Measurements from ENCODE around the gene TMEM131L. TPM values are rescaled to one million over a fixed set of nuclear protein-coding genes. Genes with fewer than 3 reads are reported as not detected.

TMEM131L gene
- total and polyA plus RNA-seq, 7 donors: 0.60 to 27.2 (median 12.1) TPM

DNA sequence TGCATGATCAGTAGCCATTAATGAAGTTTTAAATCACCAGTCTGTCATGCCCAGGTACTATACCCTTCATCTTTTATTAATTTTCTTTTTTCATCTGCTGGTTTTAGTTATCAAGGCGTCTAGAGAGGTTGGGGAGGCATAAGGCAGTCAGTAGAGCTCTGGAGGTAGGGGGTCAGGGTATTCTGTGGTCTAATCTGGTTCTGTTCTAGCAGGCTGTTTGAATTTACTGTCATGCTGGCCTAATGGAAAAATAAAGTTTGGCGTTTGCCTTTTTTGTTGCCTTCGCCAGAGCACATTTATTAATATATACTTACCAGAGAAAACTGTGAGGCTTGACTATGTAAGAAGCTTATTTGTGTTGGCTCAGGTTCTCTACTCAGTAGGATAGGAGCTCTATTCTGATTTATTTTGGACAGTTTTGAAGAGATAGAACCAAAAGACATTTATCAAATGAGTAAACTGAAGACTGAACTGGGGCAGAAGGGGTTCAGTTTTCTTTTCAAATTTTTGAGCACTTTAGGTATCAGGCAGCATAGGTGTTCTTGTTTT, 46.9 kb downstream of the TMEM131L start:
- H3K4me3 ChIP-seq: no peak overlapping the region
- WGBS, 2 donors: 83 to 89% methylated on average over 3 of the region's 3 CpGs
- peaks cover 0 to 6% (median 0%) of the 10 kb centered on the region in 4 donors for H3K36me3 ChIP-seq
- no peaks in the 10 kb centered on the region for H3K9me3 ChIP-seq
- TF ChIP-seq EP300 (IDR thresholded peaks at IDR 0.05): no peak
- TF ChIP-seq POLR2A (IDR thresholded peaks at IDR 0.05): no peak
- no peak for TF ChIP-seq CTCF (IDR thresholded peaks at IDR 0.05)
- no peak for TF ChIP-seq POLR2AphosphoS5 (IDR thresholded peaks at IDR 0.05)
- intact Hi-C loops (cut with DNase I): no loop called here
- no peaks in the 10 kb centered on the region for H3K27me3 ChIP-seq
- no peak for DNase-seq
- peak overlapping the region in 3 of 4 donors; percentile 11 to 58 (median 21) for H3K27ac ChIP-seq
- peaks cover 0 to 25% (median 17%) of the 10 kb centered on the region in 4 donors for H3K4me1 ChIP-seq

- Histone ChIP-seq H3K27ac (peak overlapping the region in 3 of 4 donors; percentile 11 to 58 (median 21)), H3K36me3 (peaks cover 0 to 6% (median 0%) of the 10 kb centered on the region in 4 donors), H3K27me3 (no peaks in the 10 kb centered on the region), H3K4me1 (peaks cover 0 to 25% (median 18%) of the 10 kb centered on the region in 4 donors), H3K9me3 (no peaks in the 10 kb centered on the region), H3K4me3 (no peak overlapping the region)
- no peak for TF ChIP-seq CTCF (IDR thresholded peaks at IDR 0.05)
- no peak for TF ChIP-seq POLR2A (IDR thresholded peaks at IDR 0.05)
- no peak for TF ChIP-seq POLR2AphosphoS5 (IDR thresholded peaks at IDR 0.05)
- no peak for TF ChIP-seq EP300 (IDR thresholded peaks at IDR 0.05)
- intact Hi-C loops (cut with DNase I): no loop called here
- DNase-seq: no peak
- 74 to 80% methylated on average over 1 of the region's 1 CpG for WGBS, 2 donors
Observed at GRCh38 chr4:153513596-153513995, 47.4 kb downstream of the TMEM131L start.

DNA sequence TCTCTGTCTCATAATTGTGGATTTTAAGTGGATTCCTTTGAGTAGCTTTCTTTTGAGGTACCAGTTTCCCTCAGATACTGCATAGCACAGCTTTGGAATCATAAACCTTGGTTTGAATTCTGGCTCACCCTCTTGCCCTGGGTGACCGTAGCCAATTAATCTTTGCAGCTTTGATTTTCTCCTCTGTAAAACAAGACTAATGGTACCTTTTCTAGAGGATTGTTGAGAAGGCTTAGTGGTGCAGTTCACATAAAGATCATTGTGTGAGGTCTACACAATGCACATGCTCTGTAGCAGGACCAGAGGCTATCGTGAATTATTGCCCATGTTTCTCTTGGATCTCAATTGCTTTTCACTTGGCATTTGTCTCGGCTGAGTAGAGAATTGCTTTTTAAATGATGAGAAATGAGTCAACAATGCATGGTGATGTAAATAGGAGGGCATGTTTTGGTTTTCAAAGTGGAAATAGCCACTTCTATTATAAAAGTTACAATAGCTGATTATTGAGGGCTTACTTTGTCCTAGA, 47.9 kb downstream of the TMEM131L start:
- H3K27me3 ChIP-seq: no peaks in the 10 kb centered on the region
- H3K36me3 ChIP-seq: peaks cover 0 to 1% (median 0%) of the 10 kb centered on the region in 4 donors
- no peak for TF ChIP-seq POLR2AphosphoS5 (IDR thresholded peaks at IDR 0.05)
- TF ChIP-seq EP300 (IDR thresholded peaks at IDR 0.05): no peak
- no peak for TF ChIP-seq POLR2A (IDR thresholded peaks at IDR 0.05)
- no peak for TF ChIP-seq CTCF (IDR thresholded peaks at IDR 0.05)
- 77 to 86% methylated on average over 3 of the region's 3 CpGs for WGBS, 2 donors
- H3K9me3 ChIP-seq: no peaks in the 10 kb centered on the region
- DNase-seq: no peak
- peak overlapping the region in 1 of 4 donors; percentile 58 for H3K27ac ChIP-seq
- H3K4me1 ChIP-seq: peaks cover 0 to 28% (median 23%) of the 10 kb centered on the region in 4 donors
- no peak overlapping the region for H3K4me3 ChIP-seq
- intact Hi-C loops (cut with DNase I): no loop called here

DNA sequence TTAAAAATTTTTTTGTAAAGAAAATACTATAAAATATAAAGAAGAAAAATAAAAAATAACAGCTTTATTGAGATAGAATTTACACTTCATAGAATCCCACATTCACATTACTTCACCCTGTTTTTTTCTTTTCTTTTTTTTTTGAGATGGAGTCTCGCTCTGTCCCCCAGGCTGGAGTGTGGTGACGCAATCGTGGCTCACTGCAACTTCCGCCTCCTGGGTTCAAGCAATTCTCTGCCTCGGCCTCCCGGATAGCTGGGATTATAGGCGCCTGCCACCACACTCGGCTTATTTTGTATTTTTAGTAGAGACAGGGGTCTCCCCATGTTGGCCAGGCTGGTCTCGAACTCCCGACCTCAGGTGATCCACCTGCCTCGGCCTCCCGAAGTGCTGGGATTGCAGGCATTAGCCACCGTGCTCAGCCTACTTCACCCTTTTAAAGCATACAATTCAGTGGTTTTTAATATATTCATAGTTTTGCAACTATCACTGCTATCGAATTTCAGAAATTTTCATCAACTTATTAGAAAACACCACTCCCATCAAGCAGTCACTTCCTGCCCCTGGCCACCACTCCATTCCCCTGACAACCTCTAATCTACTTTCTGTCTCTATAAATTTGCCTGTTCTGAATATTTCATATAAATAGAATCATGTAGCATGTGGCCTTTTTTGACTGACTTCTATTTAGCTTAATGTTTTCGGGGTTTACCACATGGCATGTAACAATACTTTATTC, 48.7 kb downstream of the TMEM131L start:
- no peaks in the 10 kb centered on the region for H3K27me3 ChIP-seq
- no peaks in the 10 kb centered on the region for H3K9me3 ChIP-seq
- no peak overlapping the region for H3K4me3 ChIP-seq
- H3K36me3 ChIP-seq: no peaks in the 10 kb centered on the region
- TF ChIP-seq POLR2A (IDR thresholded peaks at IDR 0.05) (no peak), CTCF (IDR thresholded peaks at IDR 0.05) (no peak), EP300 (IDR thresholded peaks at IDR 0.05) (no peak), POLR2AphosphoS5 (IDR thresholded peaks at IDR 0.05) (no peak)
- H3K4me1 ChIP-seq: peaks cover 0 to 32% (median 27%) of the 10 kb centered on the region in 4 donors
- H3K27ac ChIP-seq: no peak overlapping the region
- 92 to 93% methylated on average over 15 of the region's 15 CpGs for WGBS, 2 donors
- DNase-seq: no peak
- intact Hi-C loops (cut with DNase I): no loop called here
